AG08396 (cell line): ENCODE data around the gene SPHK1.

Source experiments
- DNase-seq: peaks from one replicate; pipeline ENCODE4 v3.0.0; 2012; ENCODE audit warnings: low spot score, mixed read lengths

The SPHK1 gene

GRCh38 chr17:76433693-76434092, 49.3 kb downstream of the SPHK1 start:
- DNase-seq, result no peak

- DNase-seq, result no peak
Measured at GRCh38 chr17:76434870-76435269, 50.5 kb downstream of the SPHK1 start.

- DNase-seq, result no peak
Measured at GRCh38 chr17:76435751-76436150, 51.3 kb downstream of the SPHK1 start.
